ENCODE results near the gene RPL13. TPM values are rescaled to one million over a fixed set of nuclear protein-coding genes. Genes with fewer than 3 reads are reported as not detected.

RPL13 gene
- total RNA-seq, 1 experiment from 2014 or later: 2,157 TPM

- no peak overlapping the region for H3K4me3 Mint-ChIP-seq
- H3K18ac ChIP-seq (ENCODE audit: insufficient read length, low read depth, low read length): no peak overlapping the region
- no peaks in the 10 kb centered on the region; a peak in 1 of 5 replicates for H3K9me3 Mint-ChIP-seq
- no peak overlapping the region for H4K5ac ChIP-seq (ENCODE audit: insufficient read length, low read depth, low read length)
- H2BK12ac ChIP-seq (ENCODE audit: insufficient read length, low read depth, low read length): no peak overlapping the region
- no peak overlapping the region for H3K4ac ChIP-seq (ENCODE audit: low read depth, low read length)
- H2BK15ac ChIP-seq (ENCODE audit: low read depth, low read length): no peak overlapping the region
- no peaks in the 10 kb centered on the region for H3K27me3 ChIP-seq (ENCODE audit: insufficient read depth, low read length)
- no peak overlapping the region for H4K91ac ChIP-seq (ENCODE audit: insufficient read length, low read depth, low read length)
- no peaks in the 10 kb centered on the region for H4K20me1 ChIP-seq (ENCODE audit: control insufficient read depth, insufficient read depth, insufficient read length)
- no peak overlapping the region for H2AK5ac ChIP-seq (ENCODE audit: insufficient read length, low read length)
- no peak overlapping the region for H3T11ph ChIP-seq (ENCODE audit: low read length)
- H3K4me2 ChIP-seq (ENCODE audit: insufficient read depth, insufficient read length, low read length): no peak overlapping the region
- no peaks in the 10 kb centered on the region for H3K4me1 ChIP-seq (ENCODE audit: insufficient read depth, low read length)
- H2AFZ ChIP-seq (ENCODE audit: low read length): no peak overlapping the region
- peaks cover 3 to 5% of the 10 kb centered on the region in 2 experiments for H3K4me1 Mint-ChIP-seq
- no peaks in the 10 kb centered on the region for H3K79me1 ChIP-seq (ENCODE audit: insufficient read depth, low read depth, low read length, poor library complexity, severe bottlenecking)
- DNase-seq: no peak
- no peak overlapping the region for H3K14ac ChIP-seq (ENCODE audit: insufficient read depth, low read length)
- no peak overlapping the region for H3K27ac ChIP-seq (ENCODE audit: insufficient read length, low read depth, low read length)
- WGBS (ENCODE audit: extremely low coverage, insufficient read length, low lambda C conversion rate): no CpG with 5 or more reads among the region's 16 CpGs
- no peaks in the 10 kb centered on the region for H3K27me3 Mint-ChIP-seq (ENCODE audit: low read depth)
- H3K27ac Mint-ChIP-seq: 0 out of 7 replicates have a peak overlapping the region, but pooled peaks of 1 of the 3 experiments have one; percentile 20
- no peak overlapping the region for H2BK20ac ChIP-seq (ENCODE audit: low read depth, low read length, poor library complexity, severe bottlenecking)
- no peaks in the 10 kb centered on the region for H3K9me3 ChIP-seq (ENCODE audit: control insufficient read depth, low read depth, low read length)
- no peak overlapping the region for H4K8ac ChIP-seq (replicated peaks; ENCODE audit: insufficient read length, low read depth, low read length)
- no peak overlapping the region for H3K56ac ChIP-seq (ENCODE audit: insufficient read length, low read depth, low read length)
- no peak overlapping the region for H2BK5ac ChIP-seq (ENCODE audit: insufficient read length, low read length)
- H3K79me2 ChIP-seq (ENCODE audit: insufficient read depth, low read length): no peaks in the 10 kb centered on the region
- no peaks in the 10 kb centered on the region for H3K23me2 ChIP-seq (ENCODE audit: insufficient read length, low read depth, low read length, poor library complexity, severe bottlenecking)
- no peak overlapping the region for H3K9ac ChIP-seq (ENCODE audit: extremely low read depth, insufficient read length, low read length)
- peaks cover 13 to 65% (median 62%) of the 10 kb centered on the region in 3 experiments for H3K36me3 Mint-ChIP-seq (ENCODE audit: insufficient read depth in 1 of 3, low read depth in 3 of 3)
- no peak overlapping the region for H3K23ac ChIP-seq (ENCODE audit: insufficient read length, low read depth, low read length)
- no peak overlapping the region for H2BK120ac ChIP-seq (ENCODE audit: low read depth, low read length, poor library complexity, severe bottlenecking)
- TF ChIP-seq, protein P1, sequence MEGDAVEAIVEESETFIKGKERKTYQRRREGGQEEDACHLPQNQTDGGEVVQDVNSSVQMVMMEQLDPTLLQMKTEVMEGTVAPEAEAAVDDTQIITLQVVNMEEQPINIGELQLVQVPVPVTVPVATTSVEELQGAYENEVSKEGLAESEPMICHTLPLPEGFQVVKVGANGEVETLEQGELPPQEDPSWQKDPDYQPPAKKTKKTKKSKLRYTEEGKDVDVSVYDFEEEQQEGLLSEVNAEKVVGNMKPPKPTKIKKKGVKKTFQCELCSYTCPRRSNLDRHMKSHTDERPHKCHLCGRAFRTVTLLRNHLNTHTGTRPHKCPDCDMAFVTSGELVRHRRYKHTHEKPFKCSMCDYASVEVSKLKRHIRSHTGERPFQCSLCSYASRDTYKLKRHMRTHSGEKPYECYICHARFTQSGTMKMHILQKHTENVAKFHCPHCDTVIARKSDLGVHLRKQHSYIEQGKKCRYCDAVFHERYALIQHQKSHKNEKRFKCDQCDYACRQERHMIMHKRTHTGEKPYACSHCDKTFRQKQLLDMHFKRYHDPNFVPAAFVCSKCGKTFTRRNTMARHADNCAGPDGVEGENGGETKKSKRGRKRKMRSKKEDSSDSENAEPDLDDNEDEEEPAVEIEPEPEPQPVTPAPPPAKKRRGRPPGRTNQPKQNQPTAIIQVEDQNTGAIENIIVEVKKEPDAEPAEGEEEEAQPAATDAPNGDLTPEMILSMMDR (conservative IDR thresholded peaks at IDR 0.05): no peak
These were observed 5.2 kb upstream of the RPL13 start for GRCh38 chr16:89555265-89555664.
